Mesodermal cell (in vitro differentiated cells): ENCODE results near the gene SCARB1.

Experiments used
- H3K27ac ChIP-seq: 2 replicates; pipeline ENCODE4 v1.7.0; 2013; ENCODE audit warnings: mild to moderate bottlenecking, low read depth, low read length, moderate library complexity; ENCODE audit not compliant: severe bottlenecking
- H3K36me3 ChIP-seq: 2 replicates; pipeline ENCODE4 v1.7.1; 2013; ENCODE audit warnings: mild to moderate bottlenecking, low read length, moderate library complexity; ENCODE audit not compliant: control insufficient read depth, insufficient read depth
- H3K4me1 ChIP-seq: one replicate; pipeline ENCODE4 v1.7.1; 2013; ENCODE audit warnings: mild to moderate bottlenecking, low read length; ENCODE audit not compliant: insufficient read depth, control insufficient read depth, poor library complexity, severe bottlenecking
- H3K4me3 ChIP-seq: 2 replicates; pipeline ENCODE4 v1.7.0; 2013; ENCODE audit warnings: low read length, control low read depth, mild to moderate bottlenecking; ENCODE audit not compliant: insufficient read depth, poor library complexity, severe bottlenecking; ENCODE audit errors: extremely low read depth
- H3K9me3 ChIP-seq: 2 replicates; pipeline ENCODE4 v1.7.1; 2013; ENCODE audit warnings: mild to moderate bottlenecking, low read length, moderate library complexity; ENCODE audit not compliant: control insufficient read depth
- WGBS, 2 experiments: methylation state at CpG; one replicate each; pipeline ENCODE4 v1.1.5; 2013; ENCODE audit warnings: missing lambda C conversion rate in 2 of 2; ENCODE audit not compliant: insufficient coverage in 2 of 2; 5-methylcytosine and 5-hydroxymethylcytosine counted together

The SCARB1 gene

DNA sequence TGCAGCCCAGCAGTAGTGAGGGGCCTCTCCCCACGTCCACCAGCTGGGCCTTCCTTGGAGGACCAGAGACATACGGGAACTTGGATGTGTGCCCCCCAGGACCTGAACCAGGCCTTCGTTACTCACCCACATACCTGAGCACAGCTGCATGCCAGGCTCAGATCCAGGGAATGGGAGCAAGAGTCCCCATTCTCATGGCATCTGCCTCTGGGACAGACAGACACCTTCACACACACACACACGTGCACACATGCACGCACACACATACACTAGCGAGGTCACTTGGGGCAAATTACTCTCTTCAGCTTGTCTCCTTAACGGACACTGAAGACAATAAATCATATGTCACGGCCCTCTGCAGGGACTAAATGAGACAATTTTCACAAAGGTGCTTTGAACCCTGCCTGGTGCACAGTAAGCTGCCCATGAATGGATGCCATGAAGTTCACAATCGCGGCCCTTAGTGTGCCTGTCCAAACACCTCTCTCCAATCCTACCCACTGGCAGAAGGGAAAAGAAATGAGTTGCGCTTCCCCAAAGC is 5.7 kb downstream of the SCARB1 start:
- H3K27ac ChIP-seq: no peak overlapping the region
- no peak overlapping the region for H3K4me3 ChIP-seq
- 92 to 97% methylated on average over 8 to 11 of the region's 11 CpGs for WGBS, 2 experiments
- H3K9me3 ChIP-seq: no peaks in the 10 kb centered on the region
- peaks cover 21% of the 10 kb centered on the region for H3K4me1 ChIP-seq
- H3K36me3 ChIP-seq: peaks cover 17% of the 10 kb centered on the region

DNA sequence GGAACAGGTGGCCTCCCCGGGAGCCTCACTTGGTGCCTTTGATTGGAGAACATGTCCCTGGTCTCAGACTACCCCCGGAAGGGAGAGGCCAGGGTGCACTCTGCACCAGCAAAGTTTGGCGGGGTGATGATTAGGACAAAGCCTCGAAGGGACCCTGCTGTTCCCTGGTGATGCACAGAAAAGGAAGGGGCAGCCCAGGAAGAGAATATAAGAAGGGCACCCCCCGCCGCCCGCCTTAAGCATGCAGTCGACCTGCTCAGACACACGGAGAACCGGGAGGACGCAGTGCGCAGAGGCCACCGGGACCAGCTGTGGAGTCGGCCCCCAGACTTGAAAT is 6.9 kb downstream of the SCARB1 start:
- no peaks in the 10 kb centered on the region for H3K9me3 ChIP-seq
- H3K4me3 ChIP-seq: no peak overlapping the region
- H3K27ac ChIP-seq: no peak overlapping the region
- WGBS, 2 experiments: 97% methylated on average over 11 to 13 of the region's 14 CpGs
- peaks cover 17% of the 10 kb centered on the region for H3K36me3 ChIP-seq
- peaks cover 12% of the 10 kb centered on the region for H3K4me1 ChIP-seq

DNA sequence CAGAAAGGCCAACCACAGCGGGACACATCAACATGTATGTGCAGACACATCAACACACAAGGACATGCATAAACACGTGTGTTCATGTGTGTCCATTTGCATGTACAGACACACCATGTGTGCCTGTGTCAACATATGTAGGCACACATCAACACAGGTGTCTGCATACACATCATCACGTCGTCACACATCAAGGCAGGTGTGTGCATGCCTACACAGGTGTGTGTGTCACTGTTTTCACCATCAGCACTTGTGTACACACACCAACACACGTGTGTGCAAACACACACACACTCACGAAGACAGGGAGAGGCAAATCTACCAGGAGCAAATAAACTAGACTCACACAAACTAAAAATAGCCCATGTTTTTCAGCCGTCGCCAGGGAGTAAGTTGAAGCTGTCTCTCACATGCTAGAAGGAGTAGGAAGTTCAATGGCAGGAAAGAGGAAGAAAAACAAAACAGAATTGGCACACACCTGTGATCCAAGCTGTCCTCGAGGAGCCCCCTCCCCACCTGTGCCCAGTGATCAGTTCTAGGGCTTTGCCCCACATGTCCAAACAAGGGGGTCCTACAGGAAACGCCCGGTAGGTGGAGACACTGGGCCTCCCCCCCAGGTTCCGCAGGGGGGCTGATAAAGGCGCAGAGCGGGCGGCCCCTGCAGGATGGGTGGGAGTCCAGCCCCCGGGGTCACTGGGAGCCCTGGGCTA is 7.4 kb downstream of the SCARB1 start:
- Histone ChIP-seq H3K4me3 (no peak overlapping the region), H3K4me1 (peaks cover 8% of the 10 kb centered on the region), H3K9me3 (no peaks in the 10 kb centered on the region), H3K36me3 (peaks cover 15% of the 10 kb centered on the region), H3K27ac (no peak overlapping the region)
- 90 to 95% methylated on average over 11 to 16 of the region's 16 CpGs for WGBS, 2 experiments

DNA sequence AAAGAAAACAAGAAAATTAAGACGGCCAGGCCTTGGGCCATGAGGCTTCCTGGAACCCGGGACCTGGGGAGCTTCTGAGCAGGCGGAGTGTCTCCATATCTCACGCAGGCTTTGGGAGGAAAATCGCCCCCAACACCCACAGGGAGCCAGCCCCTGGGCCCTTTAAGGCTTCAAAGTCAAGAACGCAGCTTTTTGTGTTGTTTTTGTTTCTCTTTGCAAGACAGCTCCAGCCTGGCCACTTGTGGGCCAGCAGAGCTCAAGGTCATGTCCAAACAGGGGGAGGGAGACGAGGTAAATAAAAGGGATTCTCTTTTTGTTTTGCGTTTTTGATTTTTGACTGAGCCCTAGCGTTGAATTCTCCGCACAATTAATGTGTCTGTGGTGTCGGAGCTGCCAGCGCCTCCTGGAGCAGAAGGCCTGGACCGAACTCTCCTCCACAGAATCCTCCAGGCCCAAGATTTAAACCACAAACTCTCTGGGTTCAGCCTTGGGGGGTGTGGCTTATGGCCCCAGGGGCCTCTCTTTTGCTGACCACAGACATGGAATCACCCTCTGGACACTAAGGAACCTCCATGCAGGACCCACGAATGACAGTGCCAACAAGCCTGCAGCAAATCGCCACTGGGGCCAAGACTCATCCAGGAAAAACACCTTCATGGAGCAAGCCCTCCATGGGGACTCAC is 8.2 kb downstream of the SCARB1 start:
- Histone ChIP-seq H3K4me1 (peaks cover 7% of the 10 kb centered on the region), H3K9me3 (no peaks in the 10 kb centered on the region), H3K27ac (no peak overlapping the region), H3K4me3 (no peak overlapping the region), H3K36me3 (peaks cover 7% of the 10 kb centered on the region)
- 91 to 94% methylated on average over 14 of the region's 15 CpGs for WGBS, 2 experiments

DNA sequence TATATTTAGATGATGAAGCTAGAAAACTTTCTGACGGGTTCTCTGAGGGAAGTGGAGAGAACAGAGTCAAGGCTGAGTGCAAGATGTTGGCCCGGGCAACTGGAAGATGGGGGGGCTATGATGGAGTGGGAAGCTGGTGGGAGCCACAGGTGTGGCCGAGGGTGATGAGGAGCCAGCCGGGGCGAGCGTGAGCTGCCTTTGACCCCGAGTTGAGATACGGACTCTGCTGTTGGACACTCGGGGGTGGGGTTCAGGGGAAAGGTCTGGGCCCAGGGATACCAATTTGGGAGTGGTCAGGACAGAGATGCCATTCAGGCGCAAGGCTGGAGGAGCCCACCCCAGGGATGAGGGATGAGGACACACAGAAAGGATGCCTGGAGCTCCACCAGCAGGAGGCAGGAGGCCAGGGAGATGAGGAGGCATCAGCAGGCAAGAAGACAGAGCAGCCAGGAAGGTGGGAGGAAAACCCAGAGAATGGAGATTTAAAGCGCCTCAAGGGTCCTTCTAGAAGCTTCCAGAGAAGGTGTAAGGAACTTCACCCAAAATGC is 9.0 kb downstream of the SCARB1 start:
- peaks cover 7% of the 10 kb centered on the region for H3K4me1 ChIP-seq
- WGBS, 2 experiments: 93 to 95% methylated on average over 11 of the region's 11 CpGs
- no peaks in the 10 kb centered on the region for H3K9me3 ChIP-seq

DNA sequence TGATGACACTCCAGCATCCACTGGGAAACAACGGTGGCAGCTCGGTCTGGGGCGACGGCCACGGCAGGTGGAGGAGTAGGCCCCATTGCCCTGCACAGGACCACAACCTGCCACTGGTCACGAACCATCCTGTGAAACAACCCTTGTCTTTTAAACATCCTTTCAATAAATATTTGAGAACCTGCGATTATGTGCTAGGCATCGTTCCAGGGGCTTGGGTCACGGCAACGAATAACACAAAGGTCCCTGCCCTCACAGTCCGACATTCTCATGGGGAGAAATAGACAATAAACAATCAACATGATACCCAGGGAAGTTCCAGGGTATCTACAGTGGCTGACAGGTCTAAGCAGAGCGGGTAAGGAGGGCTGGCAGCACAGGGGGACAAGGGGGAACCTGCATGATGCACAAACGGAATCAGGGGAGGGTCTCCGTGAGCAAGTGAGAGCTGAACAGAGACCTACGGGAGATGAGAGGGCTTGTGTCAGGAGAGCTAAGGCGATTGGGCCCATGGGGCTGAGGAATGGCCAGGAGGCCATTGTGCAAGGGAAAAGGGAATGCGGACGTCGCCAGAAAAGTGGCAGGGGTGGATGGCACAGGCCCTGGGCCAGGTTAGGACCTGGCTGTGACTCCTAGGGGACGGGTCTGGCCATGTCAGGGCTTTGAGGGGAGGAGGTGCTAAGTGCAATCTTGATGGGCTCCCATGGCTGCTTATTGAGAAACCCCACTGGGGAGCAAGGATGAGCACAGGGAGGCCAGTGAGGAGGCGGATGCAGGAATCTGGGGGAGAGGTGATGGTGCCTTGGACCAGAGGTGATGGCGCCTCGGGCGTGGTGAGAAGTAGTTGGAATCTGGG is 9.7 kb downstream of the SCARB1 start:
- H3K27ac ChIP-seq: no peak overlapping the region
- peaks cover 7% of the 10 kb centered on the region for H3K4me1 ChIP-seq
- no peaks in the 10 kb centered on the region for H3K36me3 ChIP-seq
- no peaks in the 10 kb centered on the region for H3K9me3 ChIP-seq
- WGBS, 2 experiments: 90 to 91% methylated on average over 22 to 23 of the region's 24 CpGs
- no peak overlapping the region for H3K4me3 ChIP-seq

More for the DNA sequence above, 9.0 kb downstream of the SCARB1 start:
- no peak overlapping the region for H3K27ac ChIP-seq
- no peak overlapping the region for H3K4me3 ChIP-seq
- H3K36me3 ChIP-seq: peaks cover under 1% of the 10 kb centered on the region

DNA sequence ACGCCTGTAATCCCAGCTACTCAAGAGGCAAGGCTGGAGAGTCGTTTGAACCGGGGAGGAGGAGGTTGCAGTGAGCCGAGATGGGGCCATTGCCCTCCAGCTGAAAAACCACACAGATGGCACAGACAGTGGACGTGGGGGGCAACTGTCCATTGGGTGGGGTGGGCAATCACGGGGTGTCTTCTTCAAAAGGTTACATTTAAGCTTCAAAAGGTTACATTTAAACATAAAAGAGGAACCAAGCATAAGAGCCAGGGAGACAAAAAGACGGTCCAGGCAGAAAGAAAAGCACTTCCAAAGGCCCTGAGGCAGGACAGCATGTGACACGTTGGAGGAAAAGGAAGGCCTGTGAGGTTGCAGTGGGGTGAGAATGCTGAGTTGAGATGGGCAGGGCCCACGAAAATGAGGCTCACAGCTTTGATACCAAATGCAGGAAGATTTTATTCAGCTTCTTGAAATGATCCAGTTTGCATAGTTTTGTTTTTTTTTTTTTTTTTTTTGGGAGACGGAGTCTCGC is 10.7 kb downstream of the SCARB1 start:
- no peak overlapping the region for H3K27ac ChIP-seq
- H3K4me3 ChIP-seq: no peak overlapping the region
- 93 to 98% methylated on average over 7 of the region's 11 CpGs for WGBS, 2 experiments

DNA sequence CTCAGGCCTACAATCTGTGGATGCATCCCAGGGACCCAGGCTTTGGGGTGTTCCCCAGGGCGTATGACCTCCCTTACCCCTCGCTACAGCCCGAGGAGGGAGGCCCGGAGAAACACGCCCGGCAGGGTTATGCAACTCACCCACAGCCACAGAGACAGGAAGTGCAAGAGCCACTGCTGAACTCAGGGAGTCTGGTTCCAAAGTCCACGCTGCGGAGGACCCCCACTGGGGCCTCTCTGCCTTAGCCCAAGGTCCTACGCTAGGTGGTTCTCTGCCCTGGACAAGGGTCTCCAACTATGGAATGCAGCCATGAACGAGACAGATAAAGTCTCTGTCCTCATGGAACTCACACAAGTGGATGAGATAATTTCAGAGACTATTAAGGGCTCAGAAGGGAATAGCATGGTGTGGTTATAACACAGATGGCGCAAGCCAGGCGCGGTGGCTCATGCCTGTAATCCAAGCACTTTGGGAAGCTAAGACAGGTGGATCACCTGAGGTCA is 11.3 kb downstream of the SCARB1 start:
- no peaks in the 10 kb centered on the region for H3K36me3 ChIP-seq
- no peaks in the 10 kb centered on the region for H3K9me3 ChIP-seq
- H3K27ac ChIP-seq: no peak overlapping the region
- no peak overlapping the region for H3K4me3 ChIP-seq
- H3K4me1 ChIP-seq: peaks cover 12% of the 10 kb centered on the region
- WGBS, 2 experiments: 91% methylated on average over 7 to 12 of the region's 13 CpGs

More for the DNA sequence above, 10.7 kb downstream of the SCARB1 start:
- H3K36me3 ChIP-seq: no peaks in the 10 kb centered on the region
- H3K9me3 ChIP-seq: no peaks in the 10 kb centered on the region
- H3K4me1 ChIP-seq: peaks cover 7% of the 10 kb centered on the region

DNA sequence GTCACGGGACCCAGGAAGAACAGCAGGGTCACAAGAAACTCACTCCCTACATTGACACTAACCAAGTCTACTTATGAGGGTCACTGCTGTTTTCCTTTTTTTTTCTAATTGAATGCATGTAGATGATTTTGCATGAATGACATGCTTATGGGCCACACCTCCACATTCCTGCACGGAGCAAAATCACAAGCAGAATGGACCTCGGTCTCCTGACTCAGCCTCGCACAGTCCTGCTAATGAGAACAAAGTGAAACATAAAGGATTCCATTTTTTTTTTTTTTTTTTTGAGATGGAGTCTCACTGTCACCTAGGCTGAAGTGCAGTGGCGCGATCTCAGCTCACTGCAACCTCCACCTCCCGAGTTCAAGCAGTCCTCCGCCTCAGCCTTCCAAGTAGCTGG is 12.3 kb downstream of the SCARB1 start:
- Histone ChIP-seq H3K36me3 (no peaks in the 10 kb centered on the region), H3K27ac (no peak overlapping the region), H3K4me3 (no peak overlapping the region), H3K9me3 (no peaks in the 10 kb centered on the region), H3K4me1 (peaks cover 12% of the 10 kb centered on the region)
- whole genome bisulfite sequencing, 2 experiments: 91 to 100% methylated on average over 1 to 6 of the region's 8 CpGs

DNA sequence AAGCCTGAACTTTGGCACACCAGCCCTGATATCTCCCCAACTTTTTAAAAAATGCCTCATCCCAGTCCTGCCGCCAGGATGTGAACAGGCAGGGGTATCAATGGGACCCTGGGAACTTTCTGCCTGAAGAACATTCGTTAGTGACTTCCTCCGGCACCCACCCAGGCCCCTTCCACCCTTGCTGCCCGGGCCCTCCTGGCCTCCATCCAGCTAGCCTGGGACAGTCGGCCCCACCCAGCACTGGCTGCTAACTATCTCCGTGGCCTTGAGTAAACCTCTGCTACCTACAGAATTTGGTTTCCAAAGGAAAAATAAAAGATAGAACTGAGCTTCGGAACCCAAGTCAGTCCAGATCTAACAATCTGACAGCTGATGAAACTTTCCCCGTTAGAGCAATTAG is 14.3 kb downstream of the SCARB1 start:
- no peaks in the 10 kb centered on the region for H3K9me3 ChIP-seq
- WGBS, 2 experiments: 93 to 95% methylated on average over 4 to 8 of the region's 8 CpGs
- no peaks in the 10 kb centered on the region for H3K36me3 ChIP-seq

More for the DNA sequence above, 14.3 kb downstream of the SCARB1 start:
- Histone ChIP-seq H3K4me3 (no peak overlapping the region), H3K27ac (no peak overlapping the region), H3K4me1 (peaks cover 5% of the 10 kb centered on the region)
